Measurements from ENCODE around the gene TWIST2. TPM values are rescaled to one million over a fixed set of nuclear protein-coding genes. Genes with fewer than 3 reads are reported as not detected.

The TWIST2 gene
- total and polyA plus RNA-seq, 10 of the 15 experiments (the other 5 are each of a cell fraction or from before 2014, with no cell fraction given): not detected

GRCh38 chr2:238879621-238880377 lies 31.9 kb downstream of the TWIST2 start (continued):
- TF ChIP-seq REST (IDR thresholded peaks at IDR 0.05; ENCODE audit: low read depth, low read length) (no peak), SREBF2 (IDR thresholded peaks at IDR 0.05; ENCODE audit: low read length) (no peak), IKZF2 (IDR thresholded peaks at IDR 0.05) (no peak), ZBTB33 (IDR thresholded peaks at IDR 0.05) (no peak), ZNF384 (IDR thresholded peaks at IDR 0.05; ENCODE audit: borderline replicate concordance, low read depth, low read length) (no peak), TCF7 (IDR thresholded peaks at IDR 0.05; ENCODE audit: borderline replicate concordance) (no peak), ZNF592 (IDR thresholded peaks at IDR 0.05) (no peak), SIN3A (IDR thresholded peaks at IDR 0.05; ENCODE audit: low read depth, low read length) (no peak)
